ENCODE data around the gene SNUPN.
"Not testable (repeated sequence)": the region's sequence is repeated elsewhere in the genome, so short reads cannot be mapped to it uniquely, and the experiment has no call there.

SNUPN gene

GRCh38 chr15:75631935-75632334 lies 6.4 kb upstream of the SNUPN start:
- DNase-seq, result no peak

GRCh38 chr15:75622505-75622904 lies 3.0 kb downstream of the SNUPN start:
- DNase-seq, result no peak

- DNase-seq, result no peak
These were observed 4.6 kb downstream of the SNUPN start for GRCh38 chr15:75620841-75621391.

- DNase-seq, result no peak
These were observed 5.3 kb downstream of the SNUPN start for GRCh38 chr15:75620058-75620820.

GRCh38 chr15:75616766-75617165 lies 8.8 kb downstream of the SNUPN start:
- DNase-seq, result no peak

GRCh38 chr15:75606711-75607699 lies 18.5 kb downstream of the SNUPN start:
- DNase-seq, result no peak

- DNase-seq, result no peak
These were observed 19.5 kb downstream of the SNUPN start for GRCh38 chr15:75606026-75606425.

- DNase-seq, result no peak
These were observed 26.1 kb downstream of the SNUPN start for GRCh38 chr15:75599401-75599800.

- DNase-seq, result no peak
These were observed 27.2 kb downstream of the SNUPN start for GRCh38 chr15:75598361-75598760.

GRCh38 chr15:75597667-75598341 lies 27.7 kb downstream of the SNUPN start:
- DNase-seq, result peak; percentile 41

- no peak for DNase-seq
These were observed 28.7 kb downstream of the SNUPN start for GRCh38 chr15:75596703-75597345.

- no peak for DNase-seq
These were observed 31.2 kb downstream of the SNUPN start for GRCh38 chr15:75594276-75594675.

GRCh38 chr15:75591655-75592364 lies 33.7 kb downstream of the SNUPN start:
- no peak for DNase-seq

- no peak for DNase-seq
These were observed 35.3 kb downstream of the SNUPN start for GRCh38 chr15:75590239-75590638.

GRCh38 chr15:75589071-75589470 lies 36.5 kb downstream of the SNUPN start:
- no peak for DNase-seq

- not testable (repeated sequence) for DNase-seq
These were observed 39.1 kb downstream of the SNUPN start for GRCh38 chr15:75586422-75586821.

- DNase-seq, result no peak
These were observed 41.4 kb downstream of the SNUPN start for GRCh38 chr15:75584121-75584520.

GRCh38 chr15:75583701-75584100 lies 41.8 kb downstream of the SNUPN start:
- DNase-seq, result no peak

- not testable (repeated sequence) for DNase-seq
These were observed 42.6 kb downstream of the SNUPN start for GRCh38 chr15:75582943-75583342.

GRCh38 chr15:75578948-75579920 lies 46.3 kb downstream of the SNUPN start, which contains the start of gene PTPN9:
TSS of gene PTPN9 (minus strand) at chr15:75579315. CDS start at chr15:75578776, 539 bp downstream.
- peak; percentile 80 for DNase-seq

Measured in activated CD4-positive, alpha-beta T cell treated with anti-CD3 and anti-CD28 coated beads for 48 hours (primary cell).